NCI-H146 (cell line): ENCODE measurements around the gene DPP4.

Experiments
- DNase-seq: peaks from one replicate; lab custom pipeline; 2025; lab: John Stamatoyannopoulos, UW

DPP4 gene

GRCh38 chr2:162073888-162074631 is at the start of gene DPP4:
Gene DPP4 (minus strand): TSS chr2:162074215. CDS start chr2:162073981, 234 bp downstream.
- DNase-seq = peak; percentile 51

GRCh38 chr2:162118166-162119031 is 44.4 kb upstream of the DPP4 start:
- no peak for DNase-seq

- DNase-seq = no peak
Observed at GRCh38 chr2:162116352-162116751, 42.3 kb upstream of the DPP4 start.

GRCh38 chr2:162115076-162115475 is 41.1 kb upstream of the DPP4 start:
- DNase-seq = no peak

GRCh38 chr2:162114271-162114670 is 40.3 kb upstream of the DPP4 start:
- DNase-seq = no peak

GRCh38 chr2:162113776-162114168 is 39.8 kb upstream of the DPP4 start:
- no peak for DNase-seq

- DNase-seq = no peak
Observed at GRCh38 chr2:162113088-162113775, 39.2 kb upstream of the DPP4 start.

GRCh38 chr2:162111958-162112850 is 38.2 kb upstream of the DPP4 start:
- DNase-seq = no peak

GRCh38 chr2:162107361-162107901 is 33.4 kb upstream of the DPP4 start:
- no peak for DNase-seq

GRCh38 chr2:162106746-162107145 is 32.7 kb upstream of the DPP4 start:
- no peak for DNase-seq

GRCh38 chr2:162106146-162106551 is 32.1 kb upstream of the DPP4 start:
- DNase-seq = no peak

GRCh38 chr2:162103443-162104009 is 29.5 kb upstream of the DPP4 start:
- DNase-seq = no peak

- DNase-seq = no peak
Observed at GRCh38 chr2:162100579-162100978, 26.6 kb upstream of the DPP4 start.

- no peak for DNase-seq
Observed at GRCh38 chr2:162099836-162100235, 25.8 kb upstream of the DPP4 start.

GRCh38 chr2:162092658-162093556 is 18.9 kb upstream of the DPP4 start:
- DNase-seq = no peak

- DNase-seq = no peak
Observed at GRCh38 chr2:162092008-162092390, 18.0 kb upstream of the DPP4 start.

GRCh38 chr2:162091325-162092007 is 17.5 kb upstream of the DPP4 start:
- peak; percentile 72 for DNase-seq

- no peak for DNase-seq
Observed at GRCh38 chr2:162090109-162090508, 16.1 kb upstream of the DPP4 start.

GRCh38 chr2:162086904-162087303 is 12.9 kb upstream of the DPP4 start:
- no peak for DNase-seq
